HG02763 (cell line): ENCODE results near the gene PARP16.

Experiments used
- ATAC-seq: cut with Tn5 transposase; IDR thresholded peaks from one replicate; pipeline ENCODE4 v1.9.1; 2021; ENCODE audit warnings: mild to moderate bottlenecking, moderate library complexity; ENCODE audit not compliant: unreplicated experiment

The PARP16 gene

DNA sequence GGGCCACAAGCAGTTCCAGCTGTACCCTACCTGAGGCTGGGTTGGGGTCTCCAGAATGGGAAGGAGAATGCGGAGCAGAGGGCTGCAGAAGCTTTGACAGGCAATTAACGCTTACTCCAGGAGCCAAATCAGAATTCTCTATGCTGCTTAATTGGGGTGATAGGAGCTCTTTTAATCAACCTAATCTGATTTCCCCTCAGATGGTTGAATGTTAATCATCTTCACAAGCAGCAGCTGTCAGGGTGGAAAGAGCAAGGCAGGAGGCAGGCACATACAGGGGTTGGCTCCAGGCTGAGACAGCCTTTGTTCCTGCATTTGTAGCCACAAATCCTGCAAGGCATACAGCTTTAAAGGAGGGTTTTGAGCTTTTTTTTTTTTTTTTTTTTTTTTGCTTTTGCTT lies 78.0 kb downstream of the PARP16 start:
- no peak for ATAC-seq
